Retinal pigment epithelial cell (primary cell): Measurements from ENCODE around the gene TWF2.

ENCODE experiments used
- DNase-seq: peaks from one replicate; pipeline ENCODE4 v3.0.0-alpha.2; 2010; ENCODE audit warnings: low read depth
- H3K4me3 ChIP-seq: 2 replicates; pipeline ENCODE4 v1.5.1; 2011; ENCODE audit warnings: mild to moderate bottlenecking, low read length, control low read depth, moderate library complexity
- CTCF ChIP-seq: conservative IDR thresholded peaks from 2 replicates; pipeline ENCODE4 v1.5.1; 2011; ENCODE audit warnings: low read depth, low read length, control low read depth, inconsistent platforms

Gene TWF2

GRCh38 chr3:52186729-52187128 is 52.2 kb downstream of the TWF2 start:
- no peak for TF ChIP-seq CTCF
- no peak for DNase-seq
- H3K4me3 ChIP-seq: no peak overlapping the region

- H3K4me3 ChIP-seq: no peak overlapping the region
- no peak for TF ChIP-seq CTCF
- no peak for DNase-seq
These were observed 53.1 kb downstream of the TWF2 start for GRCh38 chr3:52185837-52186236.

GRCh38 chr3:52185311-52185710 is 53.6 kb downstream of the TWF2 start:
- no peak for DNase-seq
- H3K4me3 ChIP-seq: no peak overlapping the region
- no peak for TF ChIP-seq CTCF

- DNase-seq: no peak
- TF ChIP-seq CTCF: no peak
These were observed 54.3 kb downstream of the TWF2 start for GRCh38 chr3:52184690-52185089.

GRCh38 chr3:52183786-52184445 is 55.0 kb downstream of the TWF2 start:
- DNase-seq: no peak
- no peak for TF ChIP-seq CTCF

More at GRCh38 chr3:52184690-52185089, 54.3 kb downstream of the TWF2 start:
- no peak overlapping the region for H3K4me3 ChIP-seq

GRCh38 chr3:52182691-52183090 is 56.3 kb downstream of the TWF2 start:
- no peak overlapping the region for H3K4me3 ChIP-seq
- no peak for TF ChIP-seq CTCF

More at GRCh38 chr3:52183786-52184445, 55.0 kb downstream of the TWF2 start:
- no peak overlapping the region for H3K4me3 ChIP-seq

GRCh38 chr3:52182196-52182595 is 56.8 kb downstream of the TWF2 start:
- no peak for TF ChIP-seq CTCF
- no peak overlapping the region for H3K4me3 ChIP-seq
- no peak for DNase-seq

More at GRCh38 chr3:52182691-52183090, 56.3 kb downstream of the TWF2 start:
- no peak for DNase-seq
